ENCODE results near the gene ARHGAP6. TPM values are rescaled to one million over a fixed set of nuclear protein-coding genes. Genes with fewer than 3 reads are reported as not detected.

Gene ARHGAP6
- total and polyA plus RNA-seq, 8 donors: 7.0 to 25.4 (median 20.5) TPM

GRCh38 chrX:11678158-11678557 lies 12.4 kb upstream of the ARHGAP6 start:
- H3K9me3 ChIP-seq: no peaks in the 10 kb centered on the region
- no peaks in the 10 kb centered on the region for H3K36me3 ChIP-seq
- H3K4me3 ChIP-seq: no peak overlapping the region
- H3K27ac ChIP-seq: no peak overlapping the region
- peak; percentile 49 for ATAC-seq
- H3K27me3 ChIP-seq: no peaks in the 10 kb centered on the region
- no peak for TF ChIP-seq CTCF (IDR thresholded peaks at IDR 0.05)
- intact Hi-C loops (cut with DNase I): no loop called here
- DNase-seq: no peak
- H3K4me1 ChIP-seq: no peaks in the 10 kb centered on the region

- no peaks in the 10 kb centered on the region for H3K36me3 ChIP-seq
- H3K27me3 ChIP-seq: peaks cover under 1 to 6% of the 10 kb centered on the region in 2 donors
- TF ChIP-seq CTCF (IDR thresholded peaks at IDR 0.05): no peak
- ATAC-seq: no peak
- no peak overlapping the region for H3K27ac ChIP-seq
- no peaks in the 10 kb centered on the region for H3K9me3 ChIP-seq
- DNase-seq: no peak
- intact Hi-C loops (cut with DNase I): no loop called here
- H3K4me3 ChIP-seq: no peak overlapping the region
- H3K4me1 ChIP-seq: no peaks in the 10 kb centered on the region
Measured at GRCh38 chrX:11672213-11672612, 6.5 kb upstream of the ARHGAP6 start.

- DNase-seq (no peak), ATAC-seq (no peak)
- no peak overlapping the region for H3K4me3 ChIP-seq
- H3K36me3 ChIP-seq: no peaks in the 10 kb centered on the region
- no peak overlapping the region for H3K27ac ChIP-seq
- TF ChIP-seq CTCF (IDR thresholded peaks at IDR 0.05): no peak
- H3K27me3 ChIP-seq: peaks cover 6 to 19% of the 10 kb centered on the region in 2 donors
- H3K9me3 ChIP-seq: no peaks in the 10 kb centered on the region
- no peaks in the 10 kb centered on the region for H3K4me1 ChIP-seq
- intact Hi-C loops (cut with DNase I): no loop called here
Measured at GRCh38 chrX:11670316-11670715, 4.6 kb upstream of the ARHGAP6 start.

GRCh38 chrX:11666952-11667685 lies 1.4 kb upstream of the ARHGAP6 start:
- Histone ChIP-seq H3K27ac (no peak overlapping the region), H3K36me3 (no peaks in the 10 kb centered on the region), H3K9me3 (no peaks in the 10 kb centered on the region), H3K4me1 (no peaks in the 10 kb centered on the region), H3K27me3 (peaks cover 6 to 40% of the 10 kb centered on the region in 2 donors), H3K4me3 (no peak overlapping the region)
- TF ChIP-seq CTCF (IDR thresholded peaks at IDR 0.05): no peak
- intact Hi-C loops (cut with DNase I): no loop called here
- no peak for ATAC-seq
- no peak for DNase-seq

GRCh38 chrX:11666164-11666563 lies 444 bp upstream of the ARHGAP6 start:
- Histone ChIP-seq H3K27me3 (peaks cover 6 to 40% of the 10 kb centered on the region in 2 donors), H3K36me3 (no peaks in the 10 kb centered on the region), H3K27ac (no peak overlapping the region), H3K4me1 (no peaks in the 10 kb centered on the region), H3K9me3 (no peaks in the 10 kb centered on the region), H3K4me3 (peak overlapping the region; percentile 2 to 34)
- ATAC-seq: no peak
- DNase-seq: peak in 2 of 4 donors; percentile 36 to 63
- intact Hi-C loops (cut with DNase I): no loop called here
- no peak for TF ChIP-seq CTCF (IDR thresholded peaks at IDR 0.05)
